ENCODE results near the gene ZNF516. TPM values are rescaled to one million over a fixed set of nuclear protein-coding genes. Genes with fewer than 3 reads are reported as not detected.

The ZNF516 gene
- total RNA-seq, 4 donors from 2014 or later: 34.4 to 57.3 (median 39.5) TPM

- TF ChIP-seq CTCF (IDR thresholded peaks at IDR 0.05) (no peak), POLR2A (IDR thresholded peaks at IDR 0.05) (no peak)
- intact Hi-C loops (cut with DNase I; ENCODE audit: low total_unique reads): no loop called here
- DNase-seq (ENCODE audit: low spot score in 2 of 2): peak in 1 of 2 donors; percentile 55
- H3K4me3 ChIP-seq (ENCODE audit: low read depth, poor library complexity, severe bottlenecking): no peak overlapping the region
- 20 to 24% methylated on average over 29 of the region's 29 CpGs for WGBS, 2 donors
Measured at GRCh38 chr18:76349067-76349715, 145.9 kb downstream of the ZNF516 start.

- TF ChIP-seq CTCF (IDR thresholded peaks at IDR 0.05) (no peak), POLR2A (IDR thresholded peaks at IDR 0.05) (no peak)
- WGBS, 2 donors: 66 to 73% methylated on average over 27 of the region's 27 CpGs
- no peak overlapping the region for H3K4me3 ChIP-seq (ENCODE audit: low read depth, poor library complexity, severe bottlenecking)
- intact Hi-C loops (cut with DNase I; ENCODE audit: low total_unique reads): no loop called here
- peak in 1 of 2 donors; percentile 80 for DNase-seq (ENCODE audit: low spot score in 2 of 2)
Measured at GRCh38 chr18:76348267-76349066, 146.6 kb downstream of the ZNF516 start.

GRCh38 chr18:76347341-76347740 lies 147.7 kb downstream of the ZNF516 start:
- intact Hi-C loops (cut with DNase I; ENCODE audit: low total_unique reads): no loop called here
- TF ChIP-seq CTCF (IDR thresholded peaks at IDR 0.05) (no peak), POLR2A (IDR thresholded peaks at IDR 0.05) (no peak)
- WGBS, 2 donors: 92 to 95% methylated on average over 6 to 7 of the region's 7 CpGs
- DNase-seq (ENCODE audit: low spot score in 2 of 2): peak in 1 of 2 donors; percentile 39
- H3K4me3 ChIP-seq (ENCODE audit: low read depth, poor library complexity, severe bottlenecking): no peak overlapping the region

- TF ChIP-seq CTCF (IDR thresholded peaks at IDR 0.05) (no peak), POLR2A (IDR thresholded peaks at IDR 0.05) (no peak)
- 92 to 95% methylated on average over 19 to 29 of the region's 29 CpGs for WGBS, 2 donors
- no peak overlapping the region for H3K4me3 ChIP-seq (ENCODE audit: low read depth, poor library complexity, severe bottlenecking)
- intact Hi-C loops (cut with DNase I; ENCODE audit: low total_unique reads): no loop called here
- DNase-seq (ENCODE audit: low spot score in 2 of 2): peak in 1 of 2 donors; percentile 62
Measured at GRCh38 chr18:76346490-76347130, 148.4 kb downstream of the ZNF516 start.

GRCh38 chr18:76345901-76346300 lies 149.1 kb downstream of the ZNF516 start:
- WGBS, 2 donors: 91 to 93% methylated on average over 4 of the region's 4 CpGs
- no peak for DNase-seq (ENCODE audit: low spot score in 2 of 2)
- TF ChIP-seq CTCF (IDR thresholded peaks at IDR 0.05) (no peak), POLR2A (IDR thresholded peaks at IDR 0.05) (no peak)
- H3K4me3 ChIP-seq (ENCODE audit: low read depth, poor library complexity, severe bottlenecking): no peak overlapping the region
- intact Hi-C loops (cut with DNase I; ENCODE audit: low total_unique reads): no loop called here
